GM19238 (cell line): ENCODE results near the gene PEAK1.
"Not testable (repeated sequence)": the region's sequence is repeated elsewhere in the genome, so short reads cannot be mapped to it uniquely, and the experiment has no call there.

Source experiments
- DNase-seq: peaks from one replicate; pipeline ENCODE4 v3.0.0; 2011; ENCODE audit warnings: low spot score; ENCODE audit not compliant: insufficient read length

The PEAK1 gene

GRCh38 chr15:77421370-77421700 is 1.4 kb upstream of the PEAK1 start:
- DNase-seq: no peak

GRCh38 chr15:77420610-77421369 is 886 bp upstream of the PEAK1 start, which contains the start of gene HMG20A:
TSS of gene HMG20A (plus strand) at chr15:77420888. CDS start at chr15:77458408, 37,520 bp downstream.
- peak; percentile 28 for DNase-seq

GRCh38 chr15:77418966-77419835 is 703 bp downstream of the PEAK1 start:
- peak; percentile 22 for DNase-seq

- no peak for DNase-seq
Observed at GRCh38 chr15:77418391-77418965, 1.4 kb downstream of the PEAK1 start.

- DNase-seq: no peak
Observed at GRCh38 chr15:77417602-77418001, 2.3 kb downstream of the PEAK1 start.

GRCh38 chr15:77416954-77417353 is 3.0 kb downstream of the PEAK1 start:
- DNase-seq: no peak

GRCh38 chr15:77416148-77416455 is 3.8 kb downstream of the PEAK1 start:
- DNase-seq: no peak

GRCh38 chr15:77415450-77416147 is 4.3 kb downstream of the PEAK1 start:
- DNase-seq: no peak

- no peak for DNase-seq
Observed at GRCh38 chr15:77414789-77415442, 5.0 kb downstream of the PEAK1 start.

- no peak for DNase-seq
Observed at GRCh38 chr15:77413699-77414349, 6.1 kb downstream of the PEAK1 start.

- no peak for DNase-seq
Observed at GRCh38 chr15:77412972-77413698, 6.8 kb downstream of the PEAK1 start.

GRCh38 chr15:77411619-77411976 is 8.3 kb downstream of the PEAK1 start:
- no peak for DNase-seq

- no peak for DNase-seq
Observed at GRCh38 chr15:77410701-77411618, 8.9 kb downstream of the PEAK1 start.

GRCh38 chr15:77410157-77410500 is 9.8 kb downstream of the PEAK1 start:
- not testable (repeated sequence) for DNase-seq

- no peak for DNase-seq
Observed at GRCh38 chr15:77409259-77410156, 10.4 kb downstream of the PEAK1 start.

- DNase-seq: no peak
Observed at GRCh38 chr15:77406846-77407245, 13.1 kb downstream of the PEAK1 start.

GRCh38 chr15:77406173-77406759 is 13.6 kb downstream of the PEAK1 start:
- not testable (repeated sequence) for DNase-seq
